ENCODE measurements around the gene LIN9.

DNA sequence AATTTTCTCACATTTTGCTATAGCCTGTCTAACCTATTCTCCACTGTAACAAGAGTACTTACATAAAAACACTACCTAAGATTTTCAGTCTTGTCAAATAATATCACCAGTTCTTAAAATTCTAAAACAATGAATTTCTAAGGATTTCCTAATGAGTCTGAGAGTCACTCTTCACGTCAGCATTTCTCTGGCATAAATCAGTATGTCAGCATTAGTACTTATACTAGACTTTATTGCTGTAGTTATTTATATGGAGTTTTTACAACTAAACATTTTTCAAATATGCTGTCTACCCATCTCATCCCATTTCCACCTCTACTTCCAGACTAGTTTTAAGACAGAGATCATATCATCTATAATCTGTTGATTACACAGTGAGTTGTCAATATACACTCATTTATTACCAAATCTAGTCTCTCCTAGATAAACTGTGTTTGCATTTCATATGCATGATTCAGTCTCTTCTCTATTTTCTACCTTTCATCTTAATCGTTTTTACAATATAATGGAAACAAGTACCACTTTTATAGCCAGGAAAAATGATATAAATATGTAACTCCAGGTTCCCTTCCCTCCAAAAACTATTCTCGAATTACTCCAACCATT, 32.8 kb downstream of the LIN9 start:
- TF ChIP-seq, protein P1, sequence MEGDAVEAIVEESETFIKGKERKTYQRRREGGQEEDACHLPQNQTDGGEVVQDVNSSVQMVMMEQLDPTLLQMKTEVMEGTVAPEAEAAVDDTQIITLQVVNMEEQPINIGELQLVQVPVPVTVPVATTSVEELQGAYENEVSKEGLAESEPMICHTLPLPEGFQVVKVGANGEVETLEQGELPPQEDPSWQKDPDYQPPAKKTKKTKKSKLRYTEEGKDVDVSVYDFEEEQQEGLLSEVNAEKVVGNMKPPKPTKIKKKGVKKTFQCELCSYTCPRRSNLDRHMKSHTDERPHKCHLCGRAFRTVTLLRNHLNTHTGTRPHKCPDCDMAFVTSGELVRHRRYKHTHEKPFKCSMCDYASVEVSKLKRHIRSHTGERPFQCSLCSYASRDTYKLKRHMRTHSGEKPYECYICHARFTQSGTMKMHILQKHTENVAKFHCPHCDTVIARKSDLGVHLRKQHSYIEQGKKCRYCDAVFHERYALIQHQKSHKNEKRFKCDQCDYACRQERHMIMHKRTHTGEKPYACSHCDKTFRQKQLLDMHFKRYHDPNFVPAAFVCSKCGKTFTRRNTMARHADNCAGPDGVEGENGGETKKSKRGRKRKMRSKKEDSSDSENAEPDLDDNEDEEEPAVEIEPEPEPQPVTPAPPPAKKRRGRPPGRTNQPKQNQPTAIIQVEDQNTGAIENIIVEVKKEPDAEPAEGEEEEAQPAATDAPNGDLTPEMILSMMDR (IDR thresholded peaks at IDR 0.05) = no peak
- TF ChIP-seq EP300 (IDR thresholded peaks at IDR 0.05) = no peak

Measured in sigmoid colon (tissue), 4 donors.